Activated T-cell treated with anti-CD3 and anti-CD28 coated beads for 4 hours (primary cell): ENCODE data around the gene KRT7.
A peak's percentile ranks its signal among the peaks of the same experiment; 100 is the strongest.
"Not testable (repeated sequence)": the region's sequence is repeated elsewhere in the genome, so short reads cannot be mapped to it uniquely, and the experiment has no call there.

Source experiments
- DNase-seq: peaks from one replicate; pipeline ENCODE4 v3.0.0-alpha.2; 2020

Gene KRT7

GRCh38 chr12:52231305-52232202 lies 1.5 kb upstream of the KRT7 start:
- no peak for DNase-seq

GRCh38 chr12:52232203-52232673 lies 805 bp upstream of the KRT7 start:
- no peak for DNase-seq

GRCh38 chr12:52233462-52234207 lies 592 bp downstream of the KRT7 start:
- no peak for DNase-seq

GRCh38 chr12:52234223-52234810 lies 1.3 kb downstream of the KRT7 start:
- no peak for DNase-seq

GRCh38 chr12:52235001-52235764 lies 2.1 kb downstream of the KRT7 start:
- no peak for DNase-seq

- no peak for DNase-seq
Measured at GRCh38 chr12:52235822-52236361, 2.8 kb downstream of the KRT7 start.

- no peak for DNase-seq
Measured at GRCh38 chr12:52236386-52237050, 3.5 kb downstream of the KRT7 start.

- no peak for DNase-seq
Measured at GRCh38 chr12:52238207-52238840, 5.3 kb downstream of the KRT7 start.

- no peak for DNase-seq
Measured at GRCh38 chr12:52238916-52239646, 6.0 kb downstream of the KRT7 start.

- DNase-seq, result no peak
Measured at GRCh38 chr12:52239767-52240166, 6.7 kb downstream of the KRT7 start.

- DNase-seq, result not testable (repeated sequence)
Measured at GRCh38 chr12:52240247-52240646, 7.2 kb downstream of the KRT7 start.

GRCh38 chr12:52241205-52241842 lies 8.3 kb downstream of the KRT7 start:
- DNase-seq, result no peak

GRCh38 chr12:52242442-52243258 lies 9.6 kb downstream of the KRT7 start:
- DNase-seq, result no peak

- DNase-seq, result no peak
Measured at GRCh38 chr12:52243259-52243855, 10.3 kb downstream of the KRT7 start.

GRCh38 chr12:52243856-52244614 lies 11.0 kb downstream of the KRT7 start:
- DNase-seq, result peak; percentile 22

GRCh38 chr12:52244615-52244994 lies 11.6 kb downstream of the KRT7 start:
- DNase-seq, result no peak

- no peak for DNase-seq
Measured at GRCh38 chr12:52245259-52245961, 12.4 kb downstream of the KRT7 start.
